ENCODE data around the gene PVALB. TPM values are rescaled to one million over a fixed set of nuclear protein-coding genes. Genes with fewer than 3 reads are reported as not detected.

The PVALB gene
- total and polyA plus RNA-seq, 11 donors: not detected

- H3K27ac ChIP-seq: peak within 1 kb of the TSS in 9 of 12 donors; percentile 15 to 95 (median 46)
- ATAC-seq: peak; percentile 44 to 72 (median 61)
- WGBS, 4 donors: 73 to 76% (median 75%) methylated on average over 13 to 17 of the region's 17 CpGs
- H3K27me3 ChIP-seq: peaks cover 0 to 13% (median 0%) of the 10 kb centered on the region in 9 donors
- peak within 1 kb of the TSS in 9 of 12 donors; percentile 5 to 63 (median 26) for H3K4me3 ChIP-seq
- H3K4me1 ChIP-seq: peaks cover 0 to 63% (median 2%) of the 10 kb centered on the region in 12 donors
- H3K36me3 ChIP-seq: peaks cover 0 to 3% (median 0%) of the 10 kb centered on the region in 9 donors
- intact Hi-C loops (cut with DNase I): loop anchor here in 1 of 10 donors (5.0 kb wide), 1 partner anchor 111 kb away; no protein-coding TSS in a partner anchor
- no peaks in the 10 kb centered on the region for H3K9me3 ChIP-seq
- TF ChIP-seq CTCF (IDR thresholded peaks at IDR 0.05) (no peak), POLR2A (IDR thresholded peaks at IDR 0.05) (no peak)
- DNase-seq: peak; percentile 66 to 87 (median 77)
These were observed 44.2 kb upstream of the PVALB start, which contains the start of gene NCF4 for GRCh38 chr22:36860821-36861659. Gene NCF4, plus strand, starts transcription at chr22:36861006. Its CDS starts 166 bp downstream, at chr22:36861172.

- 93 to 100% (median 96%) methylated on average over 2 of the region's 2 CpGs for WGBS, 4 donors
- intact Hi-C loops (cut with DNase I): loop anchor here in 1 of 10 donors (5.0 kb wide), 1 partner anchor 112 kb away; no protein-coding TSS in a partner anchor
- DNase-seq (no peak), ATAC-seq (no peak)
- Histone ChIP-seq H3K4me1 (peaks cover 0 to 66% (median 6%) of the 10 kb centered on the region in 12 donors), H3K4me3 (no peak overlapping the region), H3K36me3 (no peaks in the 10 kb centered on the region), H3K9me3 (no peaks in the 10 kb centered on the region), H3K27me3 (peaks cover 0 to 9% (median 0%) of the 10 kb centered on the region in 9 donors), H3K27ac (peak overlapping the region in 3 of 12 donors; percentile 24 to 95 (median 41))
- no peak for TF ChIP-seq CTCF (IDR thresholded peaks at IDR 0.05)
- no peak for TF ChIP-seq POLR2A (IDR thresholded peaks at IDR 0.05)
These were observed 43.6 kb upstream of the PVALB start for GRCh38 chr22:36860438-36860820.

GRCh38 chr22:36860017-36860416 lies 43.2 kb upstream of the PVALB start:
- peaks cover 0 to 9% (median 0%) of the 10 kb centered on the region in 9 donors for H3K27me3 ChIP-seq
- H3K4me1 ChIP-seq: peaks cover 0 to 64% (median 6%) of the 10 kb centered on the region in 12 donors
- no peak overlapping the region for H3K4me3 ChIP-seq
- intact Hi-C loops (cut with DNase I): loop anchor here in 1 of 10 donors (5.0 kb wide), 1 partner anchor 112 kb away; no protein-coding TSS in a partner anchor
- WGBS, 4 donors: 68 to 82% (median 74%) methylated on average over 6 of the region's 6 CpGs
- no peaks in the 10 kb centered on the region for H3K36me3 ChIP-seq
- H3K27ac ChIP-seq: peak overlapping the region in 3 of 12 donors; percentile 24 to 95 (median 41)
- no peaks in the 10 kb centered on the region for H3K9me3 ChIP-seq
- no peak for TF ChIP-seq CTCF (IDR thresholded peaks at IDR 0.05)
- no peak for TF ChIP-seq POLR2A (IDR thresholded peaks at IDR 0.05)
- no peak for DNase-seq
- ATAC-seq: no peak

- TF ChIP-seq CTCF (IDR thresholded peaks at IDR 0.05) (no peak), POLR2A (IDR thresholded peaks at IDR 0.05) (no peak)
- Histone ChIP-seq H3K36me3 (no peaks in the 10 kb centered on the region), H3K4me1 (peaks cover 0 to 53% (median 6%) of the 10 kb centered on the region in 12 donors), H3K27ac (peak overlapping the region in 1 of 12 donors; percentile 95), H3K27me3 (peaks cover 0 to 9% (median 0%) of the 10 kb centered on the region in 9 donors), H3K4me3 (no peak overlapping the region), H3K9me3 (no peaks in the 10 kb centered on the region)
- DNase-seq: no peak
- 86 to 93% (median 92%) methylated on average over 2 of the region's 2 CpGs for WGBS, 4 donors
- intact Hi-C loops (cut with DNase I): loop anchor here in 9 of 10 donors (5.0 kb wide), 5 partner anchors 77 to 317 kb away; no protein-coding TSS in a partner anchor
- ATAC-seq: no peak
These were observed 42.1 kb upstream of the PVALB start for GRCh38 chr22:36858966-36859365.

All from heart left ventricle (tissue), 16 donors.